ENCODE data around the gene PREX1. TPM values are rescaled to one million over a fixed set of nuclear protein-coding genes. Genes with fewer than 3 reads are reported as not detected.

PREX1 gene
- total RNA-seq, 2 donors from 2014 or later: 11.5 to 21.7 TPM

DNA sequence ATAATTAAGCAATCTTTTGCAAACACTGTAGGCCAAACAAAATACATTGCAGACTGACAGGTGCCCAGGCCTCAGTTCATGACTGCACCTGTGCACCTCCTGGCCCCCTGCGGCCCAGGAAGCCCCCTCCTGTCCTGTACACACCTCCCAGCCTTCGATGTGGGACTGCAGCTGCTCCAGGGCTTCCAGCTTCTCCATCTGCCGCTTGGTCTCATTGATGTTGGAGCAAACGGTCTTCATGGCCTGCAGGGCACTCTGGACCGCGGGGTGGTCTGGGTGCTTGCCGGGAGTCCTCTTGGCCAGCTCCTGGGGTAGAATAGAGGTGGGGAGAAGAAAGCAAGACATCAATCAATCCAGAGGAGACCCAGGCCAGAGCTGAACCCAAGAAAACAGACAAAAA is 119.7 kb downstream of the PREX1 start:
- TF ChIP-seq, protein P1, sequence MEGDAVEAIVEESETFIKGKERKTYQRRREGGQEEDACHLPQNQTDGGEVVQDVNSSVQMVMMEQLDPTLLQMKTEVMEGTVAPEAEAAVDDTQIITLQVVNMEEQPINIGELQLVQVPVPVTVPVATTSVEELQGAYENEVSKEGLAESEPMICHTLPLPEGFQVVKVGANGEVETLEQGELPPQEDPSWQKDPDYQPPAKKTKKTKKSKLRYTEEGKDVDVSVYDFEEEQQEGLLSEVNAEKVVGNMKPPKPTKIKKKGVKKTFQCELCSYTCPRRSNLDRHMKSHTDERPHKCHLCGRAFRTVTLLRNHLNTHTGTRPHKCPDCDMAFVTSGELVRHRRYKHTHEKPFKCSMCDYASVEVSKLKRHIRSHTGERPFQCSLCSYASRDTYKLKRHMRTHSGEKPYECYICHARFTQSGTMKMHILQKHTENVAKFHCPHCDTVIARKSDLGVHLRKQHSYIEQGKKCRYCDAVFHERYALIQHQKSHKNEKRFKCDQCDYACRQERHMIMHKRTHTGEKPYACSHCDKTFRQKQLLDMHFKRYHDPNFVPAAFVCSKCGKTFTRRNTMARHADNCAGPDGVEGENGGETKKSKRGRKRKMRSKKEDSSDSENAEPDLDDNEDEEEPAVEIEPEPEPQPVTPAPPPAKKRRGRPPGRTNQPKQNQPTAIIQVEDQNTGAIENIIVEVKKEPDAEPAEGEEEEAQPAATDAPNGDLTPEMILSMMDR (IDR thresholded peaks at IDR 0.05): no peak
- Histone ChIP-seq H3K36me3 (no peaks in the 10 kb centered on the region), H3K4me1 (peaks cover 0 to 27% of the 10 kb centered on the region in 2 donors), H3K27ac (no peak overlapping the region), H3K4me3 (no peak overlapping the region), H3K27me3 (no peaks in the 10 kb centered on the region), H3K9me3 (no peaks in the 10 kb centered on the region)
- DNase-seq (ENCODE audit: low spot score): no peak

DNA sequence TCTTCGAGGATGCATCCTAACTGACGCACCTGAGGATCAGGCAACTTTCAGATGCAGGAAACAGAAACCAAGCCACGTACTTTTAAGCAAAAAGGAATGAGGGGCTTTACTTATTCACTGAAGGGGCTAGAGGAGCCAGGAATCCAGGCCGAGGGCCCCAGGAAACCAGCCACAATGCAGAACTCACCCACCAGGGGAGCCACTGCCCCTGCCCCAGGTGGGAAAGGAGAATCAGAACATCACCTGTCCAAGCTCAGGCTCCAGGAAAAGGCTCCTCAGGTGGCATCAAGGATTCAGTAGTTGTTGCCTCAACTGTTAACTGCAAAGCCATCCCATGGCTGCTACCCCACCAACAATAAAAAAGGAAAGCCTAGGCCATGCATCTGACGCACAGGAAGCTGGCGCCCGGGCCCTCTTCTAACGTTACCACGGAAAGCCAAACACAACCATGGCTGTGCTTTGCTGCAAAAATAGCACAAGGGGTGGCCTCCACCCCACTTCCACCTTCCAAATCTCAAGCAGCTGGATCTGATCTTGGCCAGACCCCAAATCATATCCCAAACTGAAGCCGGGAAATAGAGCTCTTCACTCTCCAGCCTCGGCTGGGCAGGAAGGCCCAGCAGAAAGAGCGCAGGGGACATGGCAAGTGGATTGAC is 121.0 kb downstream of the PREX1 start:
- Histone ChIP-seq H3K4me1 (peaks cover 0 to 35% of the 10 kb centered on the region in 2 donors), H3K36me3 (no peaks in the 10 kb centered on the region), H3K27ac (peak overlapping the region; percentile 7 to 24), H3K4me3 (no peak overlapping the region), H3K9me3 (no peaks in the 10 kb centered on the region), H3K27me3 (no peaks in the 10 kb centered on the region)
- TF ChIP-seq, protein P1 (IDR thresholded peaks at IDR 0.05): no peak
- DNase-seq (ENCODE audit: low spot score): no peak

DNA sequence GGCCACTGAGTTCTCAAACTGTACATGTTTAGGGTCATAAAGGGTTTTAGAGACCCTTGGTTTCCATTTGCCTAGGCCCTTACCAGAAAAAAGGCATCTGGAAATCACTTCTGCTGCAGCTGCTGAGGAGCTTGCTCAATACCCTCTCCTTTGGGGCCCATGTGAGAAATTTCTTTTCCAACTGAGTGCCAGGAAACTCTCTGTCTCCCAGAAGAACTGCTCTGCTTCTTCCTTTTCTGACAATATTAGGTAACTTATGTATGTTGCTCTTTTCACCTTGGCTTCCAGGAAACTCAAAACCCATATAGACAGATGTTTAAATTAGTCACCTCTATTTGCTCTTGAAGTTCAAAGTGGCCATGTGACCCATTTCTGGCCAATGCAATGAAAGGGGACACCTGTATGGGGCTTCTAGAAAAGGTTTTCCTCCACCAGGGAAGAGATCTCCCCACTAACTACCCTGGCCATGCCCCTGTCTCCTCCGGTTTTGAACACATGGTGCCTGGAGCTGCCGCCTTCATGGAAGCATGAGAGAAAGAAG is 121.6 kb downstream of the PREX1 start:
- Histone ChIP-seq H3K36me3 (no peaks in the 10 kb centered on the region), H3K27ac (peak overlapping the region in 1 of 2 donors; percentile 24), H3K27me3 (no peaks in the 10 kb centered on the region), H3K4me1 (peaks cover 0 to 35% of the 10 kb centered on the region in 2 donors), H3K4me3 (no peak overlapping the region), H3K9me3 (no peaks in the 10 kb centered on the region)
- no peak for DNase-seq (ENCODE audit: low spot score)
- TF ChIP-seq, protein P1 (IDR thresholded peaks at IDR 0.05): no peak

DNA sequence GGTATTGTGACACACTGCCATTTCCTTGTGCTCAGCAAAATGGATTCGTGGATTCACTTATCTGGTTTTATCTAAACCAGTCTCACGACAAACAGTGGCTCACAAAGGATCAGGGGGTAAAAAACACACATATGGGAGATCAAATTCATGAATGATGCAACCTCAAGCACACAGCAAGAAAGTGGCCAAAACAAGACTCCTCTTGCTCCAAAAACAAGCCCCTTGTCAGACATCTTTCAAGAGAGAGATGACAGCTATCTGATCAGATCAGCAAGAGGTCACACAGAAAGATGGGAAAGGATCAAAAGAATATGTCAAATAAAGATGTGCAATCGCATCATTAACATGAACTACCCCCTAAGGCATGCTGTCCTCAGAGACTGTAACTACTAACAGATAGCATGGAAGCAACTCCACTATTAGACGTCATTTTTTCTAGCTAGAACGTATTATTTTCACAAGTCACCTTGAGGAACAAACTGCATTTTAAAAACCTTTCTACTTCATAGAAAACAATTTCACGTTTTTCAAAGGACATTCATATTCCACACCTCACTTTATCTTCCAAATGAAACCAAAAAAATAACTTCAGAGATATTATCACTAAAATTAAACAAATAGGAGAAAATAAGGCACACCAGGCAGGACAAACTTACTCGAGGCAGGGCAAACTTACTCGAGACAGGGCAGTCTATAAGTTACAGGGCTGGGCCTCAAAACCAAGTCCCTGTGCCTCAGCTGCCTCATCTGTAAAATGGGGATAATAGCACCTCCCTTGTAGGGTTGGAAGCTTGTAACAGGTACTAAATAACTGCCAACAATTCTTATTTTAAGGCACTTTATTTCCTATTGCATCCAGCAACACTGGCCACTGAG is 122.3 kb downstream of the PREX1 start:
- no peak for DNase-seq (ENCODE audit: low spot score)
- H3K4me3 ChIP-seq: no peak overlapping the region
- H3K4me1 ChIP-seq: peaks cover 0 to 35% of the 10 kb centered on the region in 2 donors
- no peaks in the 10 kb centered on the region for H3K9me3 ChIP-seq
- H3K36me3 ChIP-seq: no peaks in the 10 kb centered on the region
- no peaks in the 10 kb centered on the region for H3K27me3 ChIP-seq
- TF ChIP-seq, protein P1 (IDR thresholded peaks at IDR 0.05): no peak
- H3K27ac ChIP-seq: no peak overlapping the region

DNA sequence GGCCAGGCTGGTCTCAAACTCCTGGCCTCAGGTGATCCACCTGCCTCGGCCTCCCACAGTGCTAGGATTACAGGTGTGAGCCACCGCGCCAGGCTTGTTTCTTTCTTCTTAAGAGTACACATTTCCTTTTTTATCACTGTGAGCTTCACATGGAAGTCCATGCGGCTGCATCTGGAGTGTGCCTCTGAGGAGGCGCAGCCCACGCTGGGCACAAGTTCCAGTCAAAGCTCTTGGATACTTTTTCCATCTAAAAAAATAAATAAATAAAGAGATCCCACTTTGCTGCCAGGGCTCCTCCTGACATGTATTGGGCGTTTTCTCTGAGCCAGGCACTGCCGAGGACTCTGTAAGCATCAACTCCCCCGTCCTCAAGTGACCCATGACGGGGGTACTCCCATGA is 123.0 kb downstream of the PREX1 start:
- DNase-seq (ENCODE audit: low spot score): no peak
- no peak overlapping the region for H3K27ac ChIP-seq
- TF ChIP-seq, protein P1 (IDR thresholded peaks at IDR 0.05): no peak
- no peak overlapping the region for H3K4me3 ChIP-seq
- no peaks in the 10 kb centered on the region for H3K36me3 ChIP-seq
- peaks cover 0 to 35% of the 10 kb centered on the region in 2 donors for H3K4me1 ChIP-seq
- no peaks in the 10 kb centered on the region for H3K9me3 ChIP-seq
- H3K27me3 ChIP-seq: no peaks in the 10 kb centered on the region
